Stimulated activated CD4-positive, alpha-beta T cell treated with anti-CD3 and anti-CD28 coated beads, Interleukin-1b, Interleukin-23, amount 100 ng/mL, for 48 hours (primary cell): ENCODE results near the gene LTBR.
"Not testable (repeated sequence)": the region's sequence is repeated elsewhere in the genome, so short reads cannot be mapped to it uniquely, and the experiment has no call there.

Experiments used
- DNase-seq: peaks from one replicate; pipeline ENCODE4 v3.0.0-alpha.2; 2020

The LTBR gene

GRCh38 chr12:6383572-6384498 is at the start of gene LTBR:
TSS of gene LTBR (plus strand) at chr12:6384162. CDS start at chr12:6384359, 197 bp downstream.
- no peak for DNase-seq

GRCh38 chr12:6334359-6334758 is 49.6 kb upstream of the LTBR start:
- DNase-seq, result no peak

GRCh38 chr12:6334940-6335450 is 49.0 kb upstream of the LTBR start:
- no peak for DNase-seq

GRCh38 chr12:6335451-6336078 is 48.4 kb upstream of the LTBR start:
- peak; percentile 90 for DNase-seq

- peak; percentile 69 for DNase-seq
Measured at GRCh38 chr12:6336079-6336888, 47.7 kb upstream of the LTBR start.

- DNase-seq, result no peak
Measured at GRCh38 chr12:6336889-6337853, 46.8 kb upstream of the LTBR start.

GRCh38 chr12:6337958-6338433 is 46.0 kb upstream of the LTBR start:
- no peak for DNase-seq

GRCh38 chr12:6338536-6338935 is 45.4 kb upstream of the LTBR start:
- DNase-seq, result not testable (repeated sequence)

- no peak for DNase-seq
Measured at GRCh38 chr12:6338955-6339354, 45.0 kb upstream of the LTBR start.

- no peak for DNase-seq
Measured at GRCh38 chr12:6340032-6340638, 43.8 kb upstream of the LTBR start.

- no peak for DNase-seq
Measured at GRCh38 chr12:6340745-6341416, 43.1 kb upstream of the LTBR start.

- DNase-seq, result no peak
Measured at GRCh38 chr12:6341417-6342139, 42.4 kb upstream of the LTBR start, which contains the start of gene TNFRSF1A. TSS of gene TNFRSF1A (minus strand) at chr12:6342076. CDS start at chr12:6341814, 262 bp downstream.

GRCh38 chr12:6342140-6342889 is 41.6 kb upstream of the LTBR start:
- no peak for DNase-seq

GRCh38 chr12:6343518-6343917 is 40.4 kb upstream of the LTBR start:
- DNase-seq, result no peak

GRCh38 chr12:6344101-6344660 is 39.8 kb upstream of the LTBR start:
- DNase-seq, result not testable (repeated sequence)

- peak; percentile 74 for DNase-seq
Measured at GRCh38 chr12:6345319-6346091, 38.5 kb upstream of the LTBR start.

- DNase-seq, result no peak
Measured at GRCh38 chr12:6346235-6346832, 37.6 kb upstream of the LTBR start.
